NB4 (cell line): ENCODE data around the gene LTBP4.

Experiments
- MYC ChIP-seq: IDR thresholded peaks from 2 replicates; pipeline ENCODE4 v1.6.1; 2011; ENCODE audit warnings: low read depth, low read length
- POLR2A ChIP-seq: IDR thresholded peaks from 2 replicates; pipeline ENCODE4 v1.6.1; 2011; ENCODE audit warnings: mild to moderate bottlenecking; ENCODE audit not compliant: insufficient read length; ENCODE audit errors: extremely low read depth
- TF ChIP-seq, protein P1 (sequence below): IDR thresholded peaks from one replicate; pipeline ENCODE4 v1.5.1; 2012; ENCODE audit warnings: low read depth, low read length
- TF ChIP-seq, protein P2 (sequence below): IDR thresholded peaks from 2 replicates; pipeline ENCODE4 v1.6.1; 2011; ENCODE audit warnings: low read depth, low read length

DNA sequence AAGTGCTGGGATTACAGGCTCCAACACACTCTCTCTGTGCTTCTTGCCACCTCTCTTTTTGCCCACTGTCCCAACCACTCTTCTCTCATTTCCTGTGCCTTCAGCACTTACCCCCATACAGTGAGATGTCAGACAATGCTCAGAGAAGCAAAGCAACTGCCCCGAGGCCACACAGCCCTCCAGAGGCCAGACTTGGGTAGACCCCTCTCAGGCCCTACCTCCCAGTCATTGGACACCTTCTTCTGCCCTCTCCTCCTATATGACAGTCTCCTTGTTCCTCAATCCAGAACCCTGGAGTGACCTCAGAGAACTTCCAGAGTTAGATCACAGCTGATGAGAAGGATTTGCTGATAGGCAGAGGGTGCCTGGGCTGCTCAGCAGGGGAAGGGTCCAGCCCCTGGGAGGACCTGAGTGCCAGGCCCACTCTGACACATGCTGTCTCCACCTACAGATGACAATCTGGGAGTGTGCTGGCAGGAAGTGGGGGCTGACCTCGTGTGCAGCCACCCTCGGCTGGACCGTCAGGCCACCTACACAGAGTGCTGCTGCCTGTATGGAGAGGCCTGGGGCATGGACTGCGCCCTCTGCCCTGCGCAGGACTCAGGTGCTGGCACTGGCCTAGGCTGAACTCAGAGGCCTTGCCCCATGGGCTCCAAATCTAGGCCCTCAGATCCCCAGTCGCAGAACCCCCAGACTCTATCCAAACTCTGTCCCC is 24.4 kb downstream of the LTBP4 start:
- TF ChIP-seq, protein P1, sequence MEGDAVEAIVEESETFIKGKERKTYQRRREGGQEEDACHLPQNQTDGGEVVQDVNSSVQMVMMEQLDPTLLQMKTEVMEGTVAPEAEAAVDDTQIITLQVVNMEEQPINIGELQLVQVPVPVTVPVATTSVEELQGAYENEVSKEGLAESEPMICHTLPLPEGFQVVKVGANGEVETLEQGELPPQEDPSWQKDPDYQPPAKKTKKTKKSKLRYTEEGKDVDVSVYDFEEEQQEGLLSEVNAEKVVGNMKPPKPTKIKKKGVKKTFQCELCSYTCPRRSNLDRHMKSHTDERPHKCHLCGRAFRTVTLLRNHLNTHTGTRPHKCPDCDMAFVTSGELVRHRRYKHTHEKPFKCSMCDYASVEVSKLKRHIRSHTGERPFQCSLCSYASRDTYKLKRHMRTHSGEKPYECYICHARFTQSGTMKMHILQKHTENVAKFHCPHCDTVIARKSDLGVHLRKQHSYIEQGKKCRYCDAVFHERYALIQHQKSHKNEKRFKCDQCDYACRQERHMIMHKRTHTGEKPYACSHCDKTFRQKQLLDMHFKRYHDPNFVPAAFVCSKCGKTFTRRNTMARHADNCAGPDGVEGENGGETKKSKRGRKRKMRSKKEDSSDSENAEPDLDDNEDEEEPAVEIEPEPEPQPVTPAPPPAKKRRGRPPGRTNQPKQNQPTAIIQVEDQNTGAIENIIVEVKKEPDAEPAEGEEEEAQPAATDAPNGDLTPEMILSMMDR: no peak
- TF ChIP-seq POLR2A (no peak), MYC (no peak)
- TF ChIP-seq, protein P2, sequence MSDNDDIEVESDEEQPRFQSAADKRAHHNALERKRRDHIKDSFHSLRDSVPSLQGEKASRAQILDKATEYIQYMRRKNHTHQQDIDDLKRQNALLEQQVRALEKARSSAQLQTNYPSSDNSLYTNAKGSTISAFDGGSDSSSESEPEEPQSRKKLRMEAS: no peak
